Measurements from ENCODE around the gene PDS5B.
"Not testable (repeated sequence)": the region's sequence is repeated elsewhere in the genome, so short reads cannot be mapped to it uniquely, and the experiment has no call there.

The PDS5B gene

DNA sequence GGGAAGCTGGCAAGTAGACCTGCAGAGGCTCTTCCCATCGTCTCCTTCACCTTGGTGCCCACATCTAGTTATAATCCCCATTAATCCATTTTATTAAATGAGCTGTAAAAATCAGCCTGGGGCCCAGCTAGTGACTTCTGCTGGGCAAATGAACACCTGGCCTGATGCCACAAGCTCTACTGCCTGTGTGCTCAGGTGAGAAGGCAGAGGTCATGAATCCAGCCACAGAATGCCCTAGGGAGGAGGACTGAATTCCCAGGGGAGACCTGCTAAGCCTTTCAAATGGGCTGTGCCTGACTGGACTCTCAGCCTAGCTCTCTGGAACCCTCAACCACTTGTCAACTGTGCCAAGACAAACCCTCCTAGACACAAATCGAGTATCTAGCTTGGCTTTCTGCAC, 74.0 kb downstream of the PDS5B start:
- no peak for DNase-seq

DNA sequence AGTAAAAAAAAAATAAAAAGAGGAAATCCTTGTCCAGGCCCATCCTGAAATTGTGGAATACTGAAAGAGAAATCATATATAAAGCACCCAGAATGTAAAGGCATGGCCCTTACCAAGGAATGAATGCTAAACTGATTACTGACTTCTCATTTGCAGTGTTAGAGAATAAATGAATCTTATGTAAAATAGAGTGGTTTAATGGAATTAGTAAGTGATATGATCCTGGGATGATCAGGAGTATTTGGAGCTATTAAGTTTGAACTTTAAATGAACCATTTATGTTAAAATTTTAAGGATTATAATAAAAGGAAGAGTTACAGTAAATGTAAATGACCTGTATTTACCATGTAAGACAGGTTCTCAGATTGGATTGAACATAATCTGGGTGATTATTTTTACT, 75.4 kb downstream of the PDS5B start:
- no peak for DNase-seq

DNA sequence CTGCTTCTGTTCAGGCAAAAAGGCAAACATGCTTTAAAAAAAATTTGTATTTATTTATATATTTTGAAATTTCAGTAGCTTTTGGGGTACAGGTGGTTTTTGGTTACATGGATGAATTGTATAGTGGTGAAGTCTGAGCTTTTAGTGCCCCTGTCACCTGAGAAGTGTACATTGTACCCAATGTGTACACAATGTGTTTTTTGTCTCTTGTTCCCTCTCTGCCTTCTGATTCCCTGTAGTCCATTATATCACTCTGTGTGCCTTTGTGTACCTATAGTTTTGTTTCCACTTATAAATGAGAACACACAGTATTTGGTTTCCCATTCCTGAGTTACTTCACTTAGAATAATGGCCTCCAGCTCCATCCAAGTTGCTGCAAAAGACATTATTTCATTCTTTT, 77.4 kb downstream of the PDS5B start:
- no peak for DNase-seq

DNA sequence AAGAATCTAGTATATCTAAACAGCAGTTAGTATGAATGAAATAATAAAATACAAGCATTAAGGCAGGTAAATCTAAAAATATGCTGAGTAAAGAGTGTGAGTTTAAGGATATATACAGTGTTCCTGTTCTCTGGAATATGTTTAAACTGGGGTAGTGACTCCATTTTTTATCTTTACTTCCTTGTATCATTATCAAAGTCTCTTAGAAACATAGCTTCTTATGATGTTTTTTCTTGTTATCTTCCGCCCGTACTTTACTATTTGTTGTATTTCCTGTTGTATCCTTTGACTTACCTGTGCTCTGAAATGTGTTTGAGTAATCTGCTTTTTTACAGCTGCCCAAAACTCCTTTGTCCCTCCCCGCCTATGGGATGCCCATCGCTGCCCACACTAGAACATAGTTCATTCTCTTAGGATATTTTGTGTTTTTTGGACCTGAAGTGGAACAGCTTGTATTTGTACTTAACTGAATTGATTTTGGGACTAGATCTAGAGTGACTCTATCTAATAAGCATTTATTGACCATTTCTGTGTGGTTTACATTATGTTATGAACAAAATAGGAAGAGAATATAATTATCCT, 80.8 kb downstream of the PDS5B start:
- DNase-seq = no peak

DNA sequence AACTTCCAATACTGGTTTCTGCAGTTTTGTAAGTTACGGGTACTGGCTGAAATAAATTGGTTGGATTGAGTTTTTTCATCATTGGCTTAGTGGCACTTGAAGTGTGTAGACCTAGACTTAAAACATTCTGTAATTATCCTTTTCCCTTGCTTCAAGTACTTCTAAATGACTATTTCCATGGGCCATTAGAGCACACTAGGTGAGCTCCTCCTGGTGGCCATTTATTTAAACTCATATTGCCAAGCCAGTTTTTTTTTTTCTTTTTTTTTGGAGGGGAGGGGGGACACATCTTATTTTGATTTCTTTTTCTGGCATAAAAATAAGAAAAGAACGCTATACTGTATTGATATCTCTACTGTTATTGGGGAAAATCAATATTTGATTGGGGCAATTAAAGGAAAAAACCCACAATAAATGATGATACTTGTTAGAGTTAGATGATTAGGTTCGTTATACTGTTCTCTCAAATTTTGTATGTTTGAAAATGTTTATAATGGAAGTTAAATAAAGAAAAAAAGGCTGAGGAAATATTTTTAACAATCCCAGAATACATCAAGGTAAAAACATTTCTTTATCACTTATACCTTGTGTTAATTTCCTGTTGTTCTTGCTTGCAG, 82.9 kb downstream of the PDS5B start:
- no peak for DNase-seq

DNA sequence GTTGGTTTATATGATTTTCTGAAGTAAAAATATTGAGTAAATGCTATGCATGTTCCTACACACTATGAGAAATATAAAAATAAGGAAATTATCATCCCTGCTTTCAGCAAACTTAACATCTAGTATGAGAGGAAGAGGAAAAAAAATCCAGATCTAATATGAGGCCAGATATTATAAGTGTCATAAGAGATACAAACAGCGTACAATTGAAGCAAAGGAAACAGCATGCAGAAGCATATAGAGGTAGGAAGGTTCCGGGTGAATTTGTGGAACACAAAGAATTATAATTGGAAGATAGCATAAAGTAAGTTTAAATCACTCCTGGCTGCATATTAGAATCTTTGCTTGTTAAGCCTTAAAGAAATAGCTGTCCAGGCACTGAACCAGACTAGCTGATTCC, 88.3 kb downstream of the PDS5B start:
- DNase-seq = no peak

DNA sequence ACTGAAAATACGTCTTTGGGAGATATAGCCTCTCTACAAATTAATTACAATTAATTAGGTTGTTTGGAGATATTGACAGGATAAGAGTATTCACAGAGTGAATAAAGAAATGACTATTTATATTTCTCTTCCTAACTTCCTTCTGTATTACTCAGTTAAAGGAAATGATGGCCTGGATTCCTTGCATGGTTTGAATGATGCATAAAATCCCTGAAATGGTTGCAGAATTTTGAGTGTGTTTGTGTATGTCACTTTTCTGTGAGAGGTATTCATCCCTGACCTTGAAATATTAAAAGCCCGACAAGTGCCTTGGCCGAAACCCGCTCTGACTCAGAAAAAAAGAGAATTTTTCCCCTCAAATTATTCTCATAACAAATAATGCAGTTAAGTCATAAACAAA, 90.0 kb downstream of the PDS5B start:
- DNase-seq = no peak

DNA sequence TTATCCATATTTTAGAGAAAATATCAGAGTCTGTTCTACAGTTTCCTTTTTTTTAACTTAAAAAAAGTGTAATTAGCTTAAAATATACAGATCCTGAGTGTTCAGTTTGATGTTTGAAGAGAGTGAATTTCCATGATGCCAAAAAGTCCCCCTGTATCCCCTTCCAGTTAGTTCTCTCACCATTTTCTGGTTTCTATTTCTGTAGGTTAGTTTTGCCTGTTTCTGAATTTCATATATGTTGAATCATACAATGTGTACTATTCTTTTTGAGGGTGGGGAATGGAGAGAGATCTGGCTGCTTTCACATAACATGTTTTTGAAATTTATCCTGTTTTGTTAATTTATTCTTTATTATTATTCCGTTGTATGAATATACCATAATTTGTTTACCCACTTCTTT, 95.9 kb downstream of the PDS5B start:
- no peak for DNase-seq

DNA sequence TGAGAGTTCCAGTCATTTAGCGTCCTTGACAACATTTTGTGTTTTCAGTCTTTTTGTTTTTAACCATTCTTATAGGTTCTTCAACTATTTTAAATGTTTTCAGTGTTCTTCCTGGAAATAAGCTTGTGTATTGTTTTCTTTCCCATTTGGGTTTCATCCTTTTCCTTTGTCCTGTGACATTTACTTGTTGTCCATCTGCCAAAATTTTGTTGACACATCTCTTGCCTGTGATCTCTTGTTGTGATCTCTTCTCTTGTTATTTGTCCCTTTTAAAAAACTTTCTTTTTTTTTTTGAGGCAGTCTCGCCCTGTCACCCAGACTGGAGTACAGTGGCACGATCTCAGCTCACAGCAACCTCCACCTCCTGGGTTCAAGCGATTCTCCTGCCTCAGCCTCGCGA, 96.5 kb downstream of the PDS5B start:
- no peak for DNase-seq

DNA sequence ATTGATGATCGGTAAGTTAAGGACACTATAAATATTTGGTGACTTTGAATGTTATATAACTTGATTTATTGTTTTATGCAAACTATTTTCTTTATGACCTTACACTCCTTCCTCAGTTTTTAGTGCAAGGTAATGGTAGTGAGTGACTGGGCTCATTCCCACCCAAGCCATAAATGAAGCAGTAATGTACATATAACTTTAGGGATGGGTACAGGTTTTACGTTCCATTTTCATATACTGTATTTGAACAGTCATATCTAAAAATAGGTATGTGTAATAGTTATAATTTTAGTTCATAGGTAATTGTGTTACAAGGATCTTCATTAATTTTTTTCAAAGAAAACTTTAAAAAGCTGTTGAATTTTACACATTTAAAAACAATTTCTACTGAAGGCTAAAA, 101.0 kb downstream of the PDS5B start:
- no peak for DNase-seq

DNA sequence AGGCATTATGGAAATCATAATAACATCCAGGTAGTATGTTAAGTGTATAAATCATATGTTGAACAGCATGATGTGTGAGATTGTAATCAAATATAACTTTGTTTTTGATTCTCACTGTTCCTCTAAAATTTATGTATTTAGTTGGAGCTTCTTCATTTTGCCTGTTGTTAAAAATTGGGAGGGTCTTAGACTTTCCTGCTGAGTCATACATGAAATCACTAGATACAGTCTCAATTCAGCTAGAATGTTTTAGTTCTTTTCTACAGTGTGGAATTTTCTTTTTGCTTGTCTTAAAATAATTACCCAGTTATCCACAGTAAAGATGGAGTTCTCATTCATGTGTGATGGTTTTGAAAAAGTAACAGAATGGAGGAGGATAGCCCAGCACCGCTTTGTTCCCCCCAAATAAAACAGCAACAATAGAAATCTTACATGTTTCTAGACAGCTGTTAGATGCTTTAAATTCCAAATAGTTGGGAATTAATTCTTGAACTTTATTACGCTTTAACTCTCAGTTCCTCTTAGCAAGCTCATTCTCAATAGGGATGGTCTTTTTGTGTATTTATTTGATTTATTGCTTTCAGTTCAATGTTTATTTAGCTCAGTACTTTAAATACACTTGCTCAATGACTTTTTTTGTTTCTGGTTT, 109.5 kb downstream of the PDS5B start:
- DNase-seq = no peak

DNA sequence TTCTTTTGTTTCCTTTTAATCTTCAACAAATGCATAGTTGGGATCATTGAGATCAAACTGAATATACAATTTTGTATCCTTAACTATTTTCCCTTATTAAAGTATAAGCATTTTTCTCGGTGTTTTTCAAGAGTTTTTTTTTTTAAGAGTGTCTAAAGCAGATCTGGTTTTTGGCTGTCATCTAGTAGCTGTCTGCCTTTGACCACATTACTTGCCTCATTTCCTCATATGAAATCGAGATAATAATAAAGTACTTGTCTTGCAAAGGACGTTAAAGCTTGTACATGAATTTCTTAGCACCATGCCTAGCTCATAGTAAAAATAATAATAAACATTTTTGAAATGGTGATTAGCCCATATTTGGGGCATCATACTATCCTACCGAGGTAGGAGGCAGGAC, 121.2 kb downstream of the PDS5B start:
- DNase-seq = no peak

DNA sequence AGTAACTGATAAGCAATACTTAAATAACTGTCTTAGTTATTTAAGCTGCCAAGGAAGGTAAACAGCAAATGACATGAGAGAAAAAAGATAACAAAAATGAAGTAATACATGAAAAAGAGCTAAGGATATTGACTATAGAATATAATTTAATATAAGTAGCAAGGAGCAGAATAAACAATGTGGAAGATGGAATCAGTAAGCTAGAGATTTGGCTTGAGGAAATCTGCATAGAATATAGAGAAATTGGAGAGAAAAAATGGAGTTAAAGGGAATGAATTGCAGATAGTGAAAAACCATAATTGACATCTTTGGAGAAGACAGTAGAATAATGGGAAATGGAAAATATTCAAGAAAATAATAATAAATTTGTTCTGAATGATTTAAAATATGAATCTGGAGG, 127.1 kb downstream of the PDS5B start:
- DNase-seq = no peak

DNA sequence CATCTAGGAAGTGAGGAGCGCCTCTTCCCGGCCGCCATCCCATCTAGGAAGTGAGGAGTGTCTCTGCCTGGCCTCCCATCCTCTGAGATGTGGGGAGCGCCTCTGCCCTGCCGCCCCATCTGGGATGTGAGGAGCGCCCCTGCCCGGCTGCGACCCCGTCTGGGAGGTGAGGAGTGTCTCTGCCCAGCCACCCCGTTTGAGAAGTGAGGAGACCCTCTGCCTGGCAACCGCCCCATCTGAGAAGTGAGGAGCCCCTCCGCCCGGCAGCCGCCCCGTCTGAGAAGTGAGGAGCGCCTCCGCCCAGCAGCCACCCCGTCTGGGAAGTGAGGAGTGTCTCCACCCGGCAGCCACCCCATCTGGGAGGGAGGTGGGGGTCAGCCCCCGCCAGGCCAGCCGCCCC, 129.9 kb downstream of the PDS5B start:
- not testable (repeated sequence) for DNase-seq

DNA sequence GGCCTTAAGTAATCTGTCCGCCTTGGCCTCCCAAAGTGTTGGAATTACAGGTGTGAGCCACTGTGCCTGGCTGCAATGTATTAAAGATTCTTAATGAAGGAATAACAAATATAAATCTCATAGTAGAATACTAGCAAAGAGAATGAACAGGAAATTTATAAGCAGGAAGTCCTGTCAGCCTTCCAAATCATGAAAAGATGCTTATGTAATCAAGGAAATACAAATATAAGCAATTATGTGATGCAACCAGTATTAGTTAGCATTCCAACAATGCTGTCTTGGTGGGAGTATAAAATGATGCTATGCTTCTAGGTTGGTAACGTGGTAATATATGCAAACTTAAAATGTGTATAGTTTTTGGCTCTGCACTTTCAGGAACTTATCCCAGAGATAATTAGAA, 133.8 kb downstream of the PDS5B start:
- no peak for DNase-seq

DNA sequence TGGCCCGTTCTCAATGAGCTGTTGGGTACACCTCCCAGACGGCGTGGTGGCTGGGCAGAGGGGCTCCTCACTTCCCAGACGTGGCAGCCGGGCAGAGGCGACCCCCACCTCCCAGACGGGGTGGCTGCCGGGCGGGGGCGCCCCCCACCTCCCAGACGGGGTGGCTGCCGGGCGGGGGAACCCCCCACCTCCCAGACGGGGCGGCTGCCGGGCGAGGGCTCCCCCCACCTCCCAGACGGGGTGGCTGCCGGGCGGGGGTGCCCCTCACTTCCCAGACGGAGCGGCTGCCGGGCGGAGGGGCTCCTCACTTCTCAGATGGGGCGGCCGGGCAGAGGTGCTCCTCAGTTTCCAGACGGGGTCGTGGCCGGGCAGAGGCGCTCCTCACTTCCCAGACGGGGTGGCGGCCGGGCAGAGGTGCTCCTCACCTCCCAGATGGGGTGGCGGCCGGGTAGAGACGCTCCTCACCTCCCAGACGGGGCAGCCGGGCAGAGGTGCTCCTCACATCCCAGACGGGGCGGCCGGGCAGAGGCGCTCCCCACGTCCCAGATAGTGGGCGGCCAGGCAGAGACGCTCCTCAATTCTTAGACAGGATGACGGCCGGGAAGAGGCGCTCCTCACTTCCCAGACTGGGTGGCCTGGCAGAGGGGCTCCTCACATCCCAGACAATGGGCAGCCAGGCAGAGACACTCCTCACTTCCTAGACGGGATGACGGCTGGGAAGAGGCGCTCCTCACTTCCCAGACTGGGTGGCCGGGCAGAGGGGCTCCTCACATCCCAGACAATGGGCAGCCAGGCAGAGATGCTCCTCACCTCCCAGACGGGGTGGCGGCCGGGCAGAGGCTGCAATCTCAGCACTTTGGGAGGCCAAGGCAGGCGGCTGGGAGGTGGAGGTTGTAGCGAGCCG, 135.1 kb downstream of the PDS5B start:
- not testable (repeated sequence) for DNase-seq

DNA sequence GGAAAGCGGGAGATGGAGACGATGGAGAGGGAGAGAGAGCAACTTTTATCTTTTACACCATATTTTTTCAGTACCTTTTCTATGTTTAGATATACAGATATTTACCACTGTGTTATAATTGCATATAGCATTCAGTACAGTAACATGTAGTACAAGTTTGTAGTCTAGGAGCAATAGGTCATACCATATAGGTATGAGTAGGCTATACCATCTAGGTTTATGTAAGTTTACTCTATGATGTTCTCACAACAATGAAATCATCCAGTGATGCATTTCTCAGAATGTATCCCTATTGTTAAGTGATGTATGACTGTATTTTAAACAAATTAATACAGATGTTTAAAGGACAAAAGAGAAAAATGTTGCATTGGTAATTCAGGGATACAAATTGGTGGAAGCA, 136.1 kb downstream of the PDS5B start:
- DNase-seq = no peak

DNA sequence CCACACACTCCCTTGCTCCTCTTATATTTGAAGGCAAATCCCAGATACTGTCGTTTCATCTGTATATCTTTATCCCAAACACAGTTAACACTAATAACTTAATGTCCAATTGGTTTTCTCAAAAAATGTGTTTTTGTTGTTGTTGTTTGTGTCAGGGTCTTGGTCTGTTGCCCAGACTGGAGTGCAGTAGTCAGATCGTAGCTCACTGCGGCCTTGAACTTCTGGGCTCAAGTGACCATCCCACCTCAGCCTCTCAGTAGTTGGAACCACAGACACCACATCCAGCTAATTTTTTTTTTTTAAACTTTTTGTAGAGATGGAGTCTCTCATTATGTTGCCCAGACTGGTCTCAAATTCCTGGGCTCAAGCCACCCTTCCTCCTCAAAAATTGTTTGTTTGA, 137.7 kb downstream of the PDS5B start:
- DNase-seq = no peak

DNA sequence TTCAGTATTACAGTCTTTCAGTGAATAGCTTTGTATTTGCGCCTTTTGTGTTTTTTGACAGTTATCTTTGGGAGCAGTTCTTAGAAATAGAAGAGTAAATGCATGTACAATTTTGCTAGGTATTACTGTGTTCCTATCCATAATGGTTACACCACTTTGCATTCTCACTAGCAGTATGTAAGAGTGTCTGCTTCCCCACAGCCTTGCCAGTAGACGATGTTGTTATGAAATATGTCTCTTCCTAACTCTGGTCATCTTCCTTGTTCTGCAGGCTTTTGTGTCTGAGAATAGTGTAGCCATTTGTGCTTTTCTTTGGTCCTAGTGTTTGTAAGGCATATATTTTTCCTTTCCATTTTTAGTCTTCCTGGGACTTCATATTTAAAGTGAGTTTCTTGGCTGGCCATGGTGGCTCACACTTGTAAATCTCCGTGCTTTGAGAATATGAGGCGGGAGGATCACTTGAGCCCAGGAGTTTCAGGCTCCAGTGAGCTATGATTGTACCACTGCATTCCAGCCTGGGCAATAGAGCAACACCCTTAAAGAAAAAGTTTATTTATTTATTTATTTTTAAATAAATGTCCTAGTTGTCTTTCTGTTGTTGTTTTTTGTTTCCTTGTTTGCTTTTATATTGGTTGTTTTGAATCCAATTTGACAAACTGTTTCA, 140.3 kb downstream of the PDS5B start:
- no peak for DNase-seq

DNA sequence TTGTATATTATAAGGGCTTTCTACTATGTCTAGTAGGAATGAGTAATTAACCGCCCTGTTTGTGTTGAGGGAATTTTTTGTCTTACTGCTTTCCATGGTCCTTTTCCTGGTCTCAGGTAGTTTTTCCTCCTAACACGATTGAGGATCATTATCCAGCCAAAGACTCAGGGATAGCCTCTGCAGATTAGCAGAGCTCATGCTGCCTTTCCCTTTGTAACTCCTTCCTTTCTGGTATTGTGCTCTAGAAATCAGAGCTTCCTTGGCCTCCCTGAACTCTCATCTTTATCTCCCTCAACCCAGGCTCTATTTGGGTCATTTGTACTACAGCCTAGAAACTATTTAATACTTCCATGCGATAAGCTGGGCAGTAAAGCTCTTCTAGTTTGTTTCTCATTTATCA, 142.1 kb downstream of the PDS5B start:
- DNase-seq = no peak

DNA sequence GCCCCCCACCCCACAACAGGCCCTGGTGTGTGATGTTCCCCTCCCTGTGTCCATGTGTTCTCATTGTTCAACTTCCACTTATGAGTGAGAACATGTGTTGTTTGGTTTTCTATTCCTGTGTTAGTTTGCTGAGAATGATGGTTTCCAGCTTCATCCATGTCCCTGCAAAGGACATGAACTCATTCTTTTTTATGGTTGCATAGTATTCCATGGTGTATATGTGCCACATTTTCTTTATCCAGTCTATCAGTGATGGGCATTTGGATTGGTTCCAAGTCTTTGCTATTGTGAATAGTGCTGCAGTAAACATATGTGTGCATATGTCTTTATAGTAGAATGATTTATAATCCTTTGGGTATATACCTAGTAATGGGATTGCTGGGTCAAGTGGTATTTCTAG, 142.8 kb downstream of the PDS5B start:
- DNase-seq = not testable (repeated sequence)

DNA sequence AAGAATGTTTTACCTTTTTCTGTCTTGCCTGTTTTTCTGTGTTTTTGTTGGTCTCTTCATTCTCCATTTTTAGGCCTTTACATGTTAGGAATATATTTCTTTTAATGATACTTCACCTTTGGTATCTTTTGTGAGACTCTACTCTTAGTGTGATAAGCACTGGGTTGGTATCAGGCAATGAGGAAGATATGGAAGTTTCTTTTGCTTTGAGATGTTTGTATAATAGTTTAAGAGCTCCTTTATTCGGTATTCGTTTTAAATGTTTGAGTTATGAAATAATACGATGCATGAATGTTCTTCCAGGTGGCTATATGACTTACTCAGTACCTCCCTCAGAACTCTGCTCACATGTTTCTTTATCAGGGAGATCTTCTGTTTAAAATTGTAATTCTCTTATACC, 144.8 kb downstream of the PDS5B start:
- no peak for DNase-seq

DNA sequence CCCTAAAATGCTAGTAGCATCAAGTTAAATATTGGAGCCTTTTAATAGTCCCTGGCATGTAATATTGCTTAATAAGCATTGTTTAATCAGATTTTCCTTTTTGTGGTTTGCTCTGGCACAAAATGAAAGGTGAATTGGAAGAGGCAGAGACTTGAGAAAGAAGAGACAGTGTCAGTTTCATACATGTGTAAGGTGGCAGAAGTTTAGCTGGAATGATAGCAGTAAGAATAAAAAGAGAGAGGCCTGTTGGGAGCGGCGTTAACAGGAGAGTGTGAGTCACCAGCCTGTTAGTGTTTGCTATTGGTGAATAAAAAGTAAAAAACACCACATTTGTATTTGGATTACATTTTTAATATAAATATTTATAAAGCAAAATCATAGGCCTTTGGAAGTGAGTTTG, 145.3 kb downstream of the PDS5B start:
- peak; percentile 2 to 12 for DNase-seq

Data from activated CD4-positive, alpha-beta T cell treated with anti-CD3 and anti-CD28 coated beads, Interleukin-2, amount 50 U/mL, for 4 hours (primary cell).